K562 (cell line): Measurements from ENCODE around the gene METTL25B. TPM values are rescaled to one million over a fixed set of nuclear protein-coding genes. Genes with fewer than 3 reads are reported as not detected.
A peak's percentile ranks its signal among the peaks of the same experiment; 100 is the strongest.

ENCODE experiments used
- ATF1 ChIP-seq, 2 experiments: fragments of 450-650 bp in 1 of 2; IDR thresholded peaks; 2 replicates each; pipeline ENCODE4 v1.6.1; 2016; ENCODE audit warnings: missing compliant biosample characterization in 1 of 2, missing genetic modification characterization in 1 of 2
- BCL6 ChIP-seq: fragments of 250-450 bp; sonication (Bioruptor Pico); IDR thresholded peaks from 2 replicates; pipeline ENCODE4 v1.4.0; 2020
- BMI1 ChIP-seq: fragments of 150-350 bp; IDR thresholded peaks from 2 replicates; pipeline ENCODE4 v1.6.1; 2014; ENCODE audit warnings: low read length
- CBFA2T2 ChIP-seq: fragments of 450-650 bp; conservative IDR thresholded peaks from 2 replicates; pipeline ENCODE4 v1.6.1; 2017; ENCODE audit warnings: mild to moderate bottlenecking
- CBX5 ChIP-seq: IDR thresholded peaks from 2 replicates; pipeline ENCODE4 v1.6.1; 2014; ENCODE audit warnings: low read depth, borderline replicate concordance
- ETV5 ChIP-seq: sonication (generic); formaldehyde crosslinking; IDR thresholded peaks from 2 replicates; pipeline ENCODE4 v1.4.0; 2020; ENCODE audit warnings: low read depth, mild to moderate bottlenecking, missing genetic modification reagents
- FOS ChIP-seq: IDR thresholded peaks from 3 replicates; pipeline ENCODE4 v1.6.1; 2011; ENCODE audit not compliant: insufficient read length; ENCODE audit errors: extremely low read depth
- FOXJ3 ChIP-seq: sonication (generic); formaldehyde crosslinking; IDR thresholded peaks from 2 replicates; pipeline ENCODE4 v1.4.0; 2020; ENCODE audit warnings: mild to moderate bottlenecking, missing genetic modification reagents
- LARP7 ChIP-seq: fragments of 450-650 bp; IDR thresholded peaks from 2 replicates; pipeline ENCODE4 v1.6.1; 2016
- MTA2 ChIP-seq: fragments of 450-650 bp; IDR thresholded peaks from 2 replicates; pipeline ENCODE4 v1.6.1; 2016; ENCODE audit warnings: low read depth
- NCOA2 ChIP-seq, 2 experiments: fragments of 450-650 bp; IDR thresholded peaks; 2 replicates each; pipeline ENCODE4 v1.6.1; 2018; ENCODE audit warnings: mild to moderate bottlenecking in 2 of 2, moderate library complexity in 1 of 2; ENCODE audit not compliant: partially characterized antibody in 2 of 2
- PHF8 ChIP-seq: fragments of 200-600 bp; sonication (generic); IDR thresholded peaks from 2 replicates; pipeline ENCODE4 v1.6.1; 2012; ENCODE audit warnings: mixed run types, mild to moderate bottlenecking, inconsistent platforms, low read length, moderate library complexity, borderline replicate concordance
- POLR2AphosphoS5 ChIP-seq: IDR thresholded peaks from 2 replicates; pipeline ENCODE4 v1.6.1; 2011; ENCODE audit warnings: mild to moderate bottlenecking, low read depth, low read length, moderate library complexity; ENCODE audit not compliant: control insufficient read depth, insufficient read depth
- POLR2G ChIP-seq: fragments of 200-400 bp; formaldehyde crosslinking; IDR thresholded peaks from 2 replicates; pipeline ENCODE4 v1.6.1; 2017; ENCODE audit warnings: low read depth, mild to moderate bottlenecking, antibody characterized with exemption, low read length, moderate library complexity
- PTRF ChIP-seq: fragments of 450-650 bp; IDR thresholded peaks from 2 replicates; pipeline ENCODE4 v1.6.1; 2016; ENCODE audit warnings: mild to moderate bottlenecking, missing genetic modification characterization, missing compliant biosample characterization
- RBM17 ChIP-seq: fragments of 200-400 bp; formaldehyde crosslinking; IDR thresholded peaks from 2 replicates; pipeline ENCODE4 v1.6.1; 2017; ENCODE audit warnings: low read depth, mild to moderate bottlenecking, low read length, borderline replicate concordance
- SMAD1 ChIP-seq: fragments of 150-350 bp; IDR thresholded peaks from 2 replicates; pipeline ENCODE4 v1.6.1; 2014; ENCODE audit warnings: low read length, low read depth; ENCODE audit not compliant: partially characterized antibody
- SMAD4 ChIP-seq: fragments of 250-450 bp; sonication (Bioruptor Pico); conservative IDR thresholded peaks from 2 replicates; pipeline ENCODE4 v1.8.0; 2021; ENCODE audit warnings: inconsistent platforms, mild to moderate bottlenecking, moderate library complexity
- SRSF7 ChIP-seq: fragments of 200-400 bp; formaldehyde crosslinking; optimal IDR thresholded peaks from 2 replicates; pipeline ENCODE3; 2017; ENCODE audit warnings: mild to moderate bottlenecking, low read depth, low read length
- TEAD2 ChIP-seq: fragments of 450-650 bp; IDR thresholded peaks from 2 replicates; pipeline ENCODE4 v1.6.1; 2016; ENCODE audit warnings: missing genetic modification characterization, control low read depth, missing compliant biosample characterization
- WHSC1 ChIP-seq: IDR thresholded peaks from one replicate; pipeline ENCODE4 v1.6.1; 2012; ENCODE audit warnings: low read length, control low read depth, inconsistent platforms
- ZFP36 ChIP-seq: fragments of 150-350 bp; IDR thresholded peaks from 2 replicates; pipeline ENCODE4 v1.6.1; 2018; ENCODE audit warnings: low read length, low read depth; ENCODE audit not compliant: partially characterized antibody
- ZNF224 ChIP-seq: sonication (generic); formaldehyde crosslinking; IDR thresholded peaks from 2 replicates; pipeline ENCODE4 v1.8.0; 2022; ENCODE audit warnings: mild to moderate bottlenecking, missing genetic modification reagents
- ZNF507 ChIP-seq: conservative IDR thresholded peaks from 2 replicates; pipeline ENCODE4 v1.6.1; 2017; ENCODE audit warnings: missing genetic modification characterization, missing compliant biosample characterization
- ZNF695 ChIP-seq: fragments of 450-650 bp; formaldehyde crosslinking; IDR thresholded peaks from 2 replicates; pipeline ENCODE4 v1.4.0; 2020; ENCODE audit warnings: mild to moderate bottlenecking, moderate library complexity
- ZNF77 ChIP-seq: fragments of 250-450 bp; sonication (Bioruptor Pico); IDR thresholded peaks from 2 replicates; pipeline ENCODE4 v1.5.0; 2020
- polyA plus RNA-seq, 8 experiments: library from polyadenylated mRNA; depleted of rRNA in 4 of 8; stranded (reverse) in 5 of 8; unstranded in 3 of 8; fragments of >200 nt; fragmentation: Nextera tagmentation in 2 of 8; fragmentation: Illumina TruSeq in 1 of 8; extraction: Ambion mirVana in 2 of 8; extraction: Trizol in 1 of 8; gene quantifications; 2 replicates each; pipeline versions ENCODE4 v1.2.1 to v1.2.3, GENCODE V29; 2011 to 2014; ENCODE audit warnings: inconsistent platforms in 1 of 8, missing spikeins in 1 of 8
- total RNA-seq, 7 experiments: library from RNA; depleted of rRNA in 6 of 7; stranded (reverse); fragments of >200 nt in 6 of 7; fragmentation: Illumina TruSeq in 2 of 7; extraction: Trizol in 2 of 7; gene quantifications; 2 replicates each; pipeline versions ENCODE4 v1.2.1 to v1.2.3, GENCODE V29; 2011 to 2021; ENCODE audit warnings: low replicate concordance in 1 of 7
- TF ChIP-seq, protein P1 (sequence below): sonication (generic); formaldehyde crosslinking; IDR thresholded peaks from 2 replicates; pipeline ENCODE4 v1.8.1; 2023; ENCODE audit warnings: missing genetic modification reagents, mild to moderate bottlenecking, borderline replicate concordance
- TF ChIP-seq, protein P2 (sequence below): fragments of 250-450 bp; sonication (Bioruptor Pico); IDR thresholded peaks from 2 replicates; pipeline ENCODE4 v1.5.0; 2021

Gene METTL25B
- total and polyA plus RNA-seq, 9 of the 15 experiments (the other 6 are each of a cell fraction or from before 2014, with no cell fraction given), result 7.7 to 48.3 (median 33.1) TPM

DNA sequence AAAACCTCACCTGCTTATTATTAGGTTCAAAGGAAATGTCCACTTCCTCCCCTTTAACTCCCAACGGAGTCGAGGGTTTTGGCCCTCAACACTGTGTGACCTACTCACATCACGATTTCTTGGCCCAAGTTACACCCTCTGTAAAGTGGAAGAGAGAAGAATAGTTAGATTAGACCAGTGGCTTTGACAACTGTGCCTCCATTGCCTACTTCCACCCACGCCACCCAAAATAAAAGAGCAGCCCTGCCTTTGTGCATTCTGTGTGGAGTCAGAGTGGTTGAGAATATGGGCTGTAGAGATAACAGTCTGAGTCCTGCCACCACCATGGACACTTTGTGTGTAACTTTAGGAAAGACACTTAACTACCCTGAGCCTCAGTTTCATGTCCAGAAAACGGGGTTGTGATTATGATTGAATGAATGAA, 27.3 kb downstream of the METTL25B start (continued):
- TF ChIP-seq ETV5 (CRISPR knock-in tag) (no peak), NCOA2 (IDR thresholded peaks at IDR 0.05; ENCODE audit: partially characterized antibody in 2 of 2) (no peak), WHSC1 (no peak), ATF1 (CRISPR knock-in tag; IDR thresholded peaks at IDR 0.05) (no peak), ATF1 (tag; IDR thresholded peaks at IDR 0.05) (no peak), ZNF224 (no peak), MTA2 (peak; percentile 22; the same call in 1 of the 2 replicates), ZNF77 (CRISPR knock-in tag) (no peak), POLR2G (no peak), CBFA2T2 (peak; percentile 36), BCL6 (no peak), SMAD1 (no peak), LARP7 (no peak), CBX5 (no peak), ZNF695 (no peak), FOS (no peak), SRSF7 (no peak), ZNF507 (tag) (no peak), RBM17 (no peak), BMI1 (no peak), TEAD2 (tag) (no peak), ZFP36 (no peak), PHF8 (no peak), POLR2AphosphoS5 (peak; percentile 49; the same call in 1 of the 2 replicates), SMAD4 (CRISPR knock-in tag) (peak; percentile 90), FOXJ3 (CRISPR knock-in tag) (no peak), PTRF (tag) (peak; percentile 84)
- TF ChIP-seq, protein P1, sequence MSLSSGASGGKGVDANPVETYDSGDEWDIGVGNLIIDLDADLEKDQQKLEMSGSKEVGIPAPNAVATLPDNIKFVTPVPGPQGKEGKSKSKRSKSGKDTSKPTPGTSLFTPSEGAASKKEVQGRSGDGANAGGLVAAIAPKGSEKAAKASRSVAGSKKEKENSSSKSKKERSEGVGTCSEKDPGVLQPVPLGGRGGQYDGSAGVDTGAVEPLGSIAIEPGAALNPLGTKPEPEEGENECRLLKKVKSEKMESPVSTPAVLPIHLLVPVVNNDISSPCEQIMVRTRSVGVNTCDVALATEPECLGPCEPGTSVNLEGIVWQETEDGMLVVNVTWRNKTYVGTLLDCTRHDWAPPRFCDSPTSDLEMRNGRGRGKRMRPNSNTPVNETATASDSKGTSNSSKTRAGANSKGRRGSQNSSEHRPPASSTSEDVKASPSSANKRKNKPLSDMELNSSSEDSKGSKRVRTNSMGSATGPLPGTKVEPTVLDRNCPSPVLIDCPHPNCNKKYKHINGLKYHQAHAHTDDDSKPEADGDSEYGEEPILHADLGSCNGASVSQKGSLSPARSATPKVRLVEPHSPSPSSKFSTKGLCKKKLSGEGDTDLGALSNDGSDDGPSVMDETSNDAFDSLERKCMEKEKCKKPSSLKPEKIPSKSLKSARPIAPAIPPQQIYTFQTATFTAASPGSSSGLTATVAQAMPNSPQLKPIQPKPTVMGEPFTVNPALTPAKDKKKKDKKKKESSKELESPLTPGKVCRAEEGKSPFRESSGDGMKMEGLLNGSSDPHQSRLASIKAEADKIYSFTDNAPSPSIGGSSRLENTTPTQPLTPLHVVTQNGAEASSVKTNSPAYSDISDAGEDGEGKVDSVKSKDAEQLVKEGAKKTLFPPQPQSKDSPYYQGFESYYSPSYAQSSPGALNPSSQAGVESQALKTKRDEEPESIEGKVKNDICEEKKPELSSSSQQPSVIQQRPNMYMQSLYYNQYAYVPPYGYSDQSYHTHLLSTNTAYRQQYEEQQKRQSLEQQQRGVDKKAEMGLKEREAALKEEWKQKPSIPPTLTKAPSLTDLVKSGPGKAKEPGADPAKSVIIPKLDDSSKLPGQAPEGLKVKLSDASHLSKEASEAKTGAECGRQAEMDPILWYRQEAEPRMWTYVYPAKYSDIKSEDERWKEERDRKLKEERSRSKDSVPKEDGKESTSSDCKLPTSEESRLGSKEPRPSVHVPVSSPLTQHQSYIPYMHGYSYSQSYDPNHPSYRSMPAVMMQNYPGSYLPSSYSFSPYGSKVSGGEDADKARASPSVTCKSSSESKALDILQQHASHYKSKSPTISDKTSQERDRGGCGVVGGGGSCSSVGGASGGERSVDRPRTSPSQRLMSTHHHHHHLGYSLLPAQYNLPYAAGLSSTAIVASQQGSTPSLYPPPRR, result no peak
- TF ChIP-seq, protein P2, sequence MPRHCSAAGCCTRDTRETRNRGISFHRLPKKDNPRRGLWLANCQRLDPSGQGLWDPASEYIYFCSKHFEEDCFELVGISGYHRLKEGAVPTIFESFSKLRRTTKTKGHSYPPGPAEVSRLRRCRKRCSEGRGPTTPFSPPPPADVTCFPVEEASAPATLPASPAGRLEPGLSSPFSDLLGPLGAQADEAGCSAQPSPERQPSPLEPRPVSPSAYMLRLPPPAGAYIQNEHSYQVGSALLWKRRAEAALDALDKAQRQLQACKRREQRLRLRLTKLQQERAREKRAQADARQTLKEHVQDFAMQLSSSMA (CRISPR knock-in tag), result no peak
